B cell (primary cell): ENCODE results near the gene DPY19L1.

Experiments
- EZH2 ChIP-seq: IDR thresholded peaks from 2 replicates; pipeline ENCODE4 v1.6.1; 2012; ENCODE audit warnings: borderline replicate concordance, low read depth, mild to moderate bottlenecking, moderate library complexity, low read length; ENCODE audit not compliant: insufficient read depth, poor library complexity, severe bottlenecking
- TF ChIP-seq, protein P1 (sequence below): fragments of 200-600 bp; IDR thresholded peaks from one replicate; pipeline ENCODE4 v1.8.0; 2022; ENCODE audit warnings: antibody characterized with exemption, mild to moderate bottlenecking

DNA sequence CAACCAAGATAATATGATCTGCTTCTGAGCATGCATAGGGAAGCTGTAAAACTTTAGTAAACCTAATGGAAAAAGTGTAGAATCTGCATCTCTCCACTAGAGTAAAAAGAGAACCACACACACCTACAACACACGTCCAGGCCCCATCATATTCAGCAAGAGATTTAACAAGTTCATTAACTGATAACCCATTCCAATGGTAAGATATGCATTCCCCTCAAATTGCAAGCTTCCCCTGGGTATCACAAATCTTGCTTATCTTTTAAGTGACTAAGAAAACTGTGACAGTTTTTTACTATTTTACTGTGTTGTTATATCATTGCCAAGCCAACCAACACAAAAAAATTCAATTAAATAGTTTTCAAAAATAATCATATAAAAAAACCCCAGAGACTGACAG lies 8.0 kb downstream of the DPY19L1 start:
- TF ChIP-seq, protein P1, sequence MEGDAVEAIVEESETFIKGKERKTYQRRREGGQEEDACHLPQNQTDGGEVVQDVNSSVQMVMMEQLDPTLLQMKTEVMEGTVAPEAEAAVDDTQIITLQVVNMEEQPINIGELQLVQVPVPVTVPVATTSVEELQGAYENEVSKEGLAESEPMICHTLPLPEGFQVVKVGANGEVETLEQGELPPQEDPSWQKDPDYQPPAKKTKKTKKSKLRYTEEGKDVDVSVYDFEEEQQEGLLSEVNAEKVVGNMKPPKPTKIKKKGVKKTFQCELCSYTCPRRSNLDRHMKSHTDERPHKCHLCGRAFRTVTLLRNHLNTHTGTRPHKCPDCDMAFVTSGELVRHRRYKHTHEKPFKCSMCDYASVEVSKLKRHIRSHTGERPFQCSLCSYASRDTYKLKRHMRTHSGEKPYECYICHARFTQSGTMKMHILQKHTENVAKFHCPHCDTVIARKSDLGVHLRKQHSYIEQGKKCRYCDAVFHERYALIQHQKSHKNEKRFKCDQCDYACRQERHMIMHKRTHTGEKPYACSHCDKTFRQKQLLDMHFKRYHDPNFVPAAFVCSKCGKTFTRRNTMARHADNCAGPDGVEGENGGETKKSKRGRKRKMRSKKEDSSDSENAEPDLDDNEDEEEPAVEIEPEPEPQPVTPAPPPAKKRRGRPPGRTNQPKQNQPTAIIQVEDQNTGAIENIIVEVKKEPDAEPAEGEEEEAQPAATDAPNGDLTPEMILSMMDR: no peak
- TF ChIP-seq EZH2: no peak
